Measurements from ENCODE around the gene CLIP4. TPM values are rescaled to one million over a fixed set of nuclear protein-coding genes. Genes with fewer than 3 reads are reported as not detected.

Gene CLIP4
- total and polyA plus RNA-seq, 2 of the 13 experiments (the other 11 are each of a cell fraction or from before 2014, with no cell fraction given), result 0.46 to 0.49 TPM

DNA sequence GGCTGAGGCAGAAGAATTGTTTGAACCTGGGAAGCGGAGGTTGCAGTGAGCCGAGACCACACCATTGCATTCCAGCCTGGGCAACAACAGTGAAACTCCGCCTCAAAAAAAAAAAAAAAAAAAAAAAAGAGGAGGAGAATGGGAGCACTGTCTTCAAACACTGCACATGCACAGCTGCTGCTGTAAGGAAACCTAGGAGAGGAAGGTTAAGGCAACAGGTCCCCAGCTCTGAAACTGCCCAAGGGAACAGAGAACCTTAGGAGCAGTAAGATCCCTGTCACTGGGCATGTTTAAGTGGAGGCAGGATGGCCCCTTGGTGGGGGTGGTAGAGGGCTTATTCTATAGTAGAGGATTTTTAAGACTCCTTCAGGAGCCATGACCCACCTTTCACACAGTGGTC, 111.2 kb downstream of the CLIP4 start:
- intact Hi-C loops (cut with micrococcal nuclease; ENCODE audit: unreplicated experiment) (no loop called here), in situ Hi-C loops (cut with HindIII; ENCODE audit: extremely low pct_ligation_motif_present, low pct_unique_long_range_greater_than_20kb) (no loop called here)
- no peaks in the 10 kb centered on the region for H3K9me3 ChIP-seq (ENCODE audit: low read length)
- no peak overlapping the region for H3K4me2 ChIP-seq (ENCODE audit: low read depth, low read length)
- ChIA-PET POLR2A (no interaction called here), CTCF (ENCODE audit: low intra/inter-chr PET ratio, low total read pairs) (no interaction called here)
- H3K79me2 ChIP-seq (ENCODE audit: insufficient read depth, low read length), result no peaks in the 10 kb centered on the region
- no peaks in the 10 kb centered on the region for H3K4me1 ChIP-seq (ENCODE audit: insufficient read depth, low read length)
- no peak overlapping the region for H3K9ac ChIP-seq (ENCODE audit: insufficient read depth, low read depth, low read length)
- H3K27ac ChIP-seq (ENCODE audit: extremely low read length, insufficient read depth, low read length), result no peak overlapping the region
- FAIRE-seq (no peak), DNase-seq (ENCODE audit: low spot score) (no peak), ATAC-seq (no peak)
- peaks cover 9 to 69% of the 10 kb centered on the region in 2 experiments; a peak in 4 of 5 replicates for H3K27me3 ChIP-seq (ENCODE audit: control insufficient read depth in 1 of 2, insufficient read depth in 2 of 2, low read length in 2 of 2)
- no peak for TF ChIP-seq ZNF17 (CRISPR knock-in tag; IDR thresholded peaks at IDR 0.05)
- no peak for TF ChIP-seq NR3C1 (CRISPR knock-in tag; IDR thresholded peaks at IDR 0.05)
- no peak for TF ChIP-seq SALL1 (CRISPR knock-in tag; IDR thresholded peaks at IDR 0.05)
- TF ChIP-seq SP2 (CRISPR knock-in tag; IDR thresholded peaks at IDR 0.05), result no peak
- no peaks in the 10 kb centered on the region for H4K20me1 ChIP-seq (ENCODE audit: insufficient read depth, low read length)
- WGBS (ENCODE audit: low lambda C conversion rate), result 39% methylated on average over 3 of the region's 3 CpGs
- H2AFZ ChIP-seq (ENCODE audit: low read length), result no peak overlapping the region
- no peak overlapping the region for H3K4me3 ChIP-seq (replicated peaks in 1 of 3; ENCODE audit: insufficient read depth in 1 of 3, low read depth in 2 of 3, low read length in 3 of 3)
- H3K36me3 ChIP-seq (replicated peaks in 1 of 2; ENCODE audit: control insufficient read depth in 1 of 2, insufficient read depth in 2 of 2, low read length in 2 of 2), result no peaks in the 10 kb centered on the region
- BruUV-seq (replicated peaks), result no TSS peak

DNA sequence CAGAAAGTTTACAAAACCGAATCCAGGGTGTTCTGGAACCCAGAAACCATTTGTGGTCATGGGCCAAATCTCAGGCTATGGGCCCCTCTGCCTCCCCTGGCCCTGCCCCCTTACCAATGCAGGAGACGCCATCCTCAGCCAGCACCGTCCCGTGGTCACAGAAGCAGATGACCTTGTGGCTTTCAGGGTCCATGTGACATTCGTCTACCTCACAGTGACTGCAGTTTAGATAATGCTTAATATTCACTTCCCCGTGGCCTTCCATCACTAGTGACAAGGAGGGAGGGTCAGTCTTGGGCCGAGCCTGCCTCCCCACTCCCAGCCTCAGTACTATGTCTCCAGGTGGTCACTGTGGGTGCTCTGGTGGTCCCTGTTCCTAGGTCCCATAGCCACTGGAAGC, 111.6 kb downstream of the CLIP4 start:
- ATAC-seq, result no peak
- no peaks in the 10 kb centered on the region for H3K36me3 ChIP-seq (replicated peaks in 1 of 2; ENCODE audit: control insufficient read depth in 1 of 2, insufficient read depth in 2 of 2, low read length in 2 of 2)
- H3K9ac ChIP-seq (ENCODE audit: insufficient read depth, low read depth, low read length), result no peak overlapping the region
- in situ Hi-C loops (cut with HindIII; ENCODE audit: extremely low pct_ligation_motif_present, low pct_unique_long_range_greater_than_20kb) (no loop called here), intact Hi-C loops (cut with micrococcal nuclease; ENCODE audit: unreplicated experiment) (no loop called here)
- H2AFZ ChIP-seq (ENCODE audit: low read length), result no peak overlapping the region
- DNase-seq (ENCODE audit: low spot score), result no peak
- ChIA-PET CTCF (ENCODE audit: low intra/inter-chr PET ratio, low total read pairs) (no interaction called here), POLR2A (no interaction called here)
- no peaks in the 10 kb centered on the region for H3K9me3 ChIP-seq (ENCODE audit: low read length)
- TF ChIP-seq ZNF850 (CRISPR knock-in tag; conservative IDR thresholded peaks at IDR 0.05) (no peak), ZNF83 (CRISPR knock-in tag; IDR thresholded peaks at IDR 0.05; ENCODE audit: borderline replicate concordance) (no peak), EED (CRISPR knock-in tag; IDR thresholded peaks at IDR 0.05) (no peak), ZNF816 (CRISPR knock-in tag; IDR thresholded peaks at IDR 0.05; ENCODE audit: borderline replicate concordance) (no peak), FOXK2 (IDR thresholded peaks at IDR 0.05) (no peak), BRD4 (CRISPR knock-in tag; IDR thresholded peaks at IDR 0.05) (no peak), RBM22 (optimal IDR thresholded peaks at IDR 0.05; ENCODE audit: low read length) (no peak), FOXO1 (CRISPR knock-in tag; IDR thresholded peaks at IDR 0.05) (no peak), ZNF337 (CRISPR knock-in tag; IDR thresholded peaks at IDR 0.05; ENCODE audit: borderline replicate concordance, low read depth) (no peak), ELF1 (CRISPR knock-in tag; IDR thresholded peaks at IDR 0.05) (no peak), ZFP62 (CRISPR knock-in tag; IDR thresholded peaks at IDR 0.05) (no peak)
- TF ChIP-seq, protein P1, sequence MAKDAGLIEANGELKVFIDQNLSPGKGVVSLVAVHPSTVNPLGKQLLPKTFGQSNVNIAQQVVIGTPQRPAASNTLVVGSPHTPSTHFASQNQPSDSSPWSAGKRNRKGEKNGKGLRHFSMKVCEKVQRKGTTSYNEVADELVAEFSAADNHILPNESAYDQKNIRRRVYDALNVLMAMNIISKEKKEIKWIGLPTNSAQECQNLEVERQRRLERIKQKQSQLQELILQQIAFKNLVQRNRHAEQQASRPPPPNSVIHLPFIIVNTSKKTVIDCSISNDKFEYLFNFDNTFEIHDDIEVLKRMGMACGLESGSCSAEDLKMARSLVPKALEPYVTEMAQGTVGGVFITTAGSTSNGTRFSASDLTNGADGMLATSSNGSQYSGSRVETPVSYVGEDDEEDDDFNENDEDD (CRISPR knock-in tag; IDR thresholded peaks at IDR 0.05; ENCODE audit: borderline replicate concordance), result no peak
- TF ChIP-seq, protein P2, sequence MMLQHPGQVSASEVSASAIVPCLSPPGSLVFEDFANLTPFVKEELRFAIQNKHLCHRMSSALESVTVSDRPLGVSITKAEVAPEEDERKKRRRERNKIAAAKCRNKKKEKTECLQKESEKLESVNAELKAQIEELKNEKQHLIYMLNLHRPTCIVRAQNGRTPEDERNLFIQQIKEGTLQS (CRISPR knock-in tag; IDR thresholded peaks at IDR 0.05), result no peak
- FAIRE-seq, result no peak
- H3K27me3 ChIP-seq (ENCODE audit: control insufficient read depth in 1 of 2, insufficient read depth in 2 of 2, low read length in 2 of 2), result peaks cover 11 to 74% of the 10 kb centered on the region in 2 experiments; a peak in 4 of 5 replicates
- 3% methylated on average over 7 of the region's 7 CpGs for WGBS (ENCODE audit: low lambda C conversion rate)
- H3K4me1 ChIP-seq (ENCODE audit: insufficient read depth, low read length), result no peaks in the 10 kb centered on the region
- no peak overlapping the region for H3K4me3 ChIP-seq (replicated peaks in 1 of 3; ENCODE audit: insufficient read depth in 1 of 3, low read depth in 2 of 3, low read length in 3 of 3)
- H3K79me2 ChIP-seq (ENCODE audit: insufficient read depth, low read length), result no peaks in the 10 kb centered on the region
- no peak overlapping the region for H3K27ac ChIP-seq (ENCODE audit: extremely low read length, insufficient read depth, low read length)
- no peaks in the 10 kb centered on the region for H4K20me1 ChIP-seq (ENCODE audit: insufficient read depth, low read length)
- H3K4me2 ChIP-seq (ENCODE audit: low read depth, low read length), result no peak overlapping the region
- no TSS peak for BruUV-seq (replicated peaks)
